Fibroblast of pulmonary artery (primary cell): ENCODE data around the gene SPATA32.

Source experiments
- DNase-seq: peaks from one replicate; pipeline ENCODE4 v3.0.0-alpha.2; 2010; ENCODE audit warnings: low read depth
- H3K4me3 ChIP-seq: replicated peaks from 2 replicates; pipeline ENCODE4 v1.5.1; 2011; ENCODE audit warnings: low read depth, mild to moderate bottlenecking, control low read depth, low read length, moderate library complexity
- TF ChIP-seq, protein P1 (sequence below): IDR thresholded peaks from 2 replicates; pipeline ENCODE4 v1.5.1; 2011; ENCODE audit warnings: mild to moderate bottlenecking, control low read depth, low read length, inconsistent platforms; ENCODE audit errors: missing control alignments

The SPATA32 gene

DNA sequence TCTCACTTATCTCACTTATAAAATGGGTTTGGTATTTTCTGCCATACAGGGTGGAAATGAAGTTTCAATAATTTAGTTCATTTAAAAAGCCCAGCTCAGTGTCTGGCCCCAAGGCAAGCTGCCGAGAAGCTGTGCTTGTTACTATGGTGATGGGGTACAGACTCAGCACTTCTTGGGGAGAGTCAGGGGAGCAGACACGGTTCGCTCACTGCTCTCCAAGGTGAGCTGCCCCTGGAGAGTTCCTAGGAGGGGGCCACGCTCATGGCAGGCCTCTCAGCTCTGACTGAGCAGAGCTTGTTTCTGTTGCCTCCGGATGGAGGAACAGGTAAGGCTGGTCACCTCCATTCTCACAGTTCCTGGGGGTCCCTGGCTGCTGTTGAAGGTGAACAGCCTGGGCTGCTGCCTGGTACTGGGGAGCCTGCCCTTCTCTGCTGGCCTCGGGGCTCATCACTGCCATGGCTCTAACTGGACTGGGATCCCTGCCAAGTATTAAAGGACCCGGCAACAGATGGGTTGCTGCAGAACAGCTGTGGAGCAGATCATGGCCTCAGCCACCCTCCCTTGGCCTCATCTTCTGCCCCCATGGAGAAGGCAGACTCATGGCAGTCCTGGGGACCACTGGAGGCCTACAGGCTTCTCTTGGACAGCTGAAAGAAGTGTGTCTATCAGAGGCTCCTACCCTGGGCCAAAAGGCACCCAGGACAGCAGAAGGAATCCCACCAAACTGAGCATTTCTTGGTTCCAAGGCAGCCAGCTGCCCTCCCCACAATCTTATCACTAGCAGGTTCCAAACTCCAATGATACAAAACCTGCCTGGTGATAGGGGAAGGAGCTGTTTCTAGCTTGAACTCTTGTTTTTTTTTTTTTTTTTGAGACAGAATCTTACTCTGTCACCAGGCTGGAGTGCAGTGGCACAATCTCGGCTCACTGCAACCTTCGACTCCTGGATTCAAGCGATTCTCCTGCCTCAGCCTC lies 25.9 kb upstream of the SPATA32 start:
- no peak overlapping the region for H3K4me3 ChIP-seq
- DNase-seq = no peak
- TF ChIP-seq, protein P1, sequence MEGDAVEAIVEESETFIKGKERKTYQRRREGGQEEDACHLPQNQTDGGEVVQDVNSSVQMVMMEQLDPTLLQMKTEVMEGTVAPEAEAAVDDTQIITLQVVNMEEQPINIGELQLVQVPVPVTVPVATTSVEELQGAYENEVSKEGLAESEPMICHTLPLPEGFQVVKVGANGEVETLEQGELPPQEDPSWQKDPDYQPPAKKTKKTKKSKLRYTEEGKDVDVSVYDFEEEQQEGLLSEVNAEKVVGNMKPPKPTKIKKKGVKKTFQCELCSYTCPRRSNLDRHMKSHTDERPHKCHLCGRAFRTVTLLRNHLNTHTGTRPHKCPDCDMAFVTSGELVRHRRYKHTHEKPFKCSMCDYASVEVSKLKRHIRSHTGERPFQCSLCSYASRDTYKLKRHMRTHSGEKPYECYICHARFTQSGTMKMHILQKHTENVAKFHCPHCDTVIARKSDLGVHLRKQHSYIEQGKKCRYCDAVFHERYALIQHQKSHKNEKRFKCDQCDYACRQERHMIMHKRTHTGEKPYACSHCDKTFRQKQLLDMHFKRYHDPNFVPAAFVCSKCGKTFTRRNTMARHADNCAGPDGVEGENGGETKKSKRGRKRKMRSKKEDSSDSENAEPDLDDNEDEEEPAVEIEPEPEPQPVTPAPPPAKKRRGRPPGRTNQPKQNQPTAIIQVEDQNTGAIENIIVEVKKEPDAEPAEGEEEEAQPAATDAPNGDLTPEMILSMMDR = no peak

- TF ChIP-seq, protein P1 = no peak
- no peak overlapping the region for H3K4me3 ChIP-seq
These were observed 24.4 kb upstream of the SPATA32 start for GRCh38 chr17:45286286-45286685.

GRCh38 chr17:45284176-45285140 lies 22.6 kb upstream of the SPATA32 start:
- no peak overlapping the region for H3K4me3 ChIP-seq
- TF ChIP-seq, protein P1 = peak; percentile 21
- DNase-seq = no peak

More at GRCh38 chr17:45286286-45286685, 24.4 kb upstream of the SPATA32 start:
- DNase-seq = no peak

GRCh38 chr17:45283711-45284110 lies 21.8 kb upstream of the SPATA32 start:
- no peak for DNase-seq
- TF ChIP-seq, protein P1 = no peak

DNA sequence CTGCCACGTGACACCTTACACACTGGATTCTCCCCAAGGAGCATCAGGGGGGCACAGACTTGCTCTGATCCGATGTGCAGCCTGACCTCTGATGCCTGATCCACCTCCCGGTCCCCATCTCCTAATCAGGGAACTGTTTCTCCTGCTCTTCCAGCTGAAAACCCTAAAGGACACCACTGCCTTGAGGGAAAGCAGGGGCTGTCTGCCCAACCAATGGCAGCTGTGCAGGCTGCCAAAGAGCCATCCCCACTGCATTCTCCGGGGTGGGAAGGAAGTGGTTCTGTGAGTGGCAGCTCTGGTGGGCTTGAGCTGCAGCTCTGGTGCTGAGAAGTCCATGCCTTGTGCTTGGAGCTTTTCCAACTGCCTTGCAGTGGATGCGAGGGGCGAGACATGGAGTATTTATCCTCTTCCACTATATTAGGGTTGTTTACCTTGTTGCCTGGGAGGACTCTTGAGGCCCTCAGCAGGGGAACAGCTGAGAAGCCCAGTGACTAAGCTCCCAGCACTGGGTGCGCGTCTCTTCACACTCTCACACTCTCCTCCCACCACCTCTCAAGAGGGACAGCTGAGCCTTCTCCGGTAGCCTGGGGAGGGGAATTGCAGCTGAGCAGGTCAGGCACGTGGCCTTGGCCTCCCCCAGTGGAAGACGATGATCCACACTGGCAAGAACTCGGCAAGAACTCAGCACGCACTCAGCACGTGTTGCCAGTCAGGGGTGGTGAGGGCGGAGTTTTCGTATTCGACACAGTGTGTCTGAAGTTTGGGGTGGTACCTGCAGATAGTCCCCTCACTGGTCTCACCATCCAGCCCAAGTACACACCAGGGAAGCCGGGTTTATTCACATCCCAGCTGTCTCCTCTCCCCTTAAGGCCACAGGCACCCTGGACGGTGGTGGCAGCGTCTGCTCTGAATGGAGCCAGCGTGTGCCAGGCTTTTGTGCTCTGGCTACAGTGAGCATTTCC lies 21.1 kb upstream of the SPATA32 start:
- H3K4me3 ChIP-seq = no peak overlapping the region
- DNase-seq = peak; percentile 76
- TF ChIP-seq, protein P1 = no peak

More at GRCh38 chr17:45283711-45284110, 21.8 kb upstream of the SPATA32 start:
- no peak overlapping the region for H3K4me3 ChIP-seq

GRCh38 chr17:45279898-45280297 lies 18.0 kb upstream of the SPATA32 start:
- no peak for DNase-seq
- TF ChIP-seq, protein P1 = no peak
- no peak overlapping the region for H3K4me3 ChIP-seq
